ENCODE results near the gene FARP1. TPM values are rescaled to one million over a fixed set of nuclear protein-coding genes. Genes with fewer than 3 reads are reported as not detected.

Gene FARP1
- total and polyA plus RNA-seq, 2 of the 8 experiments (the other 6 are each of a cell fraction or from before 2014, with no cell fraction given), result 24.7 to 104 TPM

DNA sequence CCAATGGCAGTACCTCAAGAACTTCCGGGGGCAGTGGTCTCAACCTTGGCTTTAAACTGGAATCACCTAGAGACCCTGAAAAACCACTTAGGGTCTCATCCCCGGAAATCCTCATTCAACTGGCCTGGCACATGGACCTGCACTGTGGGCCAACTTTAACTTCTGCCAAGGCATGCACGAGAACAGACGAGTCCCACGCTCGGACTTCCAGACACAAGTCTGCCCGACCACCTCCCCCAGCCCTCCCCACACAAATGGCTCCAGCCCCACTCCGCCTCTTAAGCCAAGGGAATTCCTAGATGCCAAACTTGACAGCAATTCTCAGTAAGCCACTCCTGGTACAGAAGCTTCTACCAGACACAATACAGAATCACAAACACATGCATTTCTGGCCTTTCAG, 320.1 kb downstream of the FARP1 start (continued):
- TF ChIP-seq, protein P1, sequence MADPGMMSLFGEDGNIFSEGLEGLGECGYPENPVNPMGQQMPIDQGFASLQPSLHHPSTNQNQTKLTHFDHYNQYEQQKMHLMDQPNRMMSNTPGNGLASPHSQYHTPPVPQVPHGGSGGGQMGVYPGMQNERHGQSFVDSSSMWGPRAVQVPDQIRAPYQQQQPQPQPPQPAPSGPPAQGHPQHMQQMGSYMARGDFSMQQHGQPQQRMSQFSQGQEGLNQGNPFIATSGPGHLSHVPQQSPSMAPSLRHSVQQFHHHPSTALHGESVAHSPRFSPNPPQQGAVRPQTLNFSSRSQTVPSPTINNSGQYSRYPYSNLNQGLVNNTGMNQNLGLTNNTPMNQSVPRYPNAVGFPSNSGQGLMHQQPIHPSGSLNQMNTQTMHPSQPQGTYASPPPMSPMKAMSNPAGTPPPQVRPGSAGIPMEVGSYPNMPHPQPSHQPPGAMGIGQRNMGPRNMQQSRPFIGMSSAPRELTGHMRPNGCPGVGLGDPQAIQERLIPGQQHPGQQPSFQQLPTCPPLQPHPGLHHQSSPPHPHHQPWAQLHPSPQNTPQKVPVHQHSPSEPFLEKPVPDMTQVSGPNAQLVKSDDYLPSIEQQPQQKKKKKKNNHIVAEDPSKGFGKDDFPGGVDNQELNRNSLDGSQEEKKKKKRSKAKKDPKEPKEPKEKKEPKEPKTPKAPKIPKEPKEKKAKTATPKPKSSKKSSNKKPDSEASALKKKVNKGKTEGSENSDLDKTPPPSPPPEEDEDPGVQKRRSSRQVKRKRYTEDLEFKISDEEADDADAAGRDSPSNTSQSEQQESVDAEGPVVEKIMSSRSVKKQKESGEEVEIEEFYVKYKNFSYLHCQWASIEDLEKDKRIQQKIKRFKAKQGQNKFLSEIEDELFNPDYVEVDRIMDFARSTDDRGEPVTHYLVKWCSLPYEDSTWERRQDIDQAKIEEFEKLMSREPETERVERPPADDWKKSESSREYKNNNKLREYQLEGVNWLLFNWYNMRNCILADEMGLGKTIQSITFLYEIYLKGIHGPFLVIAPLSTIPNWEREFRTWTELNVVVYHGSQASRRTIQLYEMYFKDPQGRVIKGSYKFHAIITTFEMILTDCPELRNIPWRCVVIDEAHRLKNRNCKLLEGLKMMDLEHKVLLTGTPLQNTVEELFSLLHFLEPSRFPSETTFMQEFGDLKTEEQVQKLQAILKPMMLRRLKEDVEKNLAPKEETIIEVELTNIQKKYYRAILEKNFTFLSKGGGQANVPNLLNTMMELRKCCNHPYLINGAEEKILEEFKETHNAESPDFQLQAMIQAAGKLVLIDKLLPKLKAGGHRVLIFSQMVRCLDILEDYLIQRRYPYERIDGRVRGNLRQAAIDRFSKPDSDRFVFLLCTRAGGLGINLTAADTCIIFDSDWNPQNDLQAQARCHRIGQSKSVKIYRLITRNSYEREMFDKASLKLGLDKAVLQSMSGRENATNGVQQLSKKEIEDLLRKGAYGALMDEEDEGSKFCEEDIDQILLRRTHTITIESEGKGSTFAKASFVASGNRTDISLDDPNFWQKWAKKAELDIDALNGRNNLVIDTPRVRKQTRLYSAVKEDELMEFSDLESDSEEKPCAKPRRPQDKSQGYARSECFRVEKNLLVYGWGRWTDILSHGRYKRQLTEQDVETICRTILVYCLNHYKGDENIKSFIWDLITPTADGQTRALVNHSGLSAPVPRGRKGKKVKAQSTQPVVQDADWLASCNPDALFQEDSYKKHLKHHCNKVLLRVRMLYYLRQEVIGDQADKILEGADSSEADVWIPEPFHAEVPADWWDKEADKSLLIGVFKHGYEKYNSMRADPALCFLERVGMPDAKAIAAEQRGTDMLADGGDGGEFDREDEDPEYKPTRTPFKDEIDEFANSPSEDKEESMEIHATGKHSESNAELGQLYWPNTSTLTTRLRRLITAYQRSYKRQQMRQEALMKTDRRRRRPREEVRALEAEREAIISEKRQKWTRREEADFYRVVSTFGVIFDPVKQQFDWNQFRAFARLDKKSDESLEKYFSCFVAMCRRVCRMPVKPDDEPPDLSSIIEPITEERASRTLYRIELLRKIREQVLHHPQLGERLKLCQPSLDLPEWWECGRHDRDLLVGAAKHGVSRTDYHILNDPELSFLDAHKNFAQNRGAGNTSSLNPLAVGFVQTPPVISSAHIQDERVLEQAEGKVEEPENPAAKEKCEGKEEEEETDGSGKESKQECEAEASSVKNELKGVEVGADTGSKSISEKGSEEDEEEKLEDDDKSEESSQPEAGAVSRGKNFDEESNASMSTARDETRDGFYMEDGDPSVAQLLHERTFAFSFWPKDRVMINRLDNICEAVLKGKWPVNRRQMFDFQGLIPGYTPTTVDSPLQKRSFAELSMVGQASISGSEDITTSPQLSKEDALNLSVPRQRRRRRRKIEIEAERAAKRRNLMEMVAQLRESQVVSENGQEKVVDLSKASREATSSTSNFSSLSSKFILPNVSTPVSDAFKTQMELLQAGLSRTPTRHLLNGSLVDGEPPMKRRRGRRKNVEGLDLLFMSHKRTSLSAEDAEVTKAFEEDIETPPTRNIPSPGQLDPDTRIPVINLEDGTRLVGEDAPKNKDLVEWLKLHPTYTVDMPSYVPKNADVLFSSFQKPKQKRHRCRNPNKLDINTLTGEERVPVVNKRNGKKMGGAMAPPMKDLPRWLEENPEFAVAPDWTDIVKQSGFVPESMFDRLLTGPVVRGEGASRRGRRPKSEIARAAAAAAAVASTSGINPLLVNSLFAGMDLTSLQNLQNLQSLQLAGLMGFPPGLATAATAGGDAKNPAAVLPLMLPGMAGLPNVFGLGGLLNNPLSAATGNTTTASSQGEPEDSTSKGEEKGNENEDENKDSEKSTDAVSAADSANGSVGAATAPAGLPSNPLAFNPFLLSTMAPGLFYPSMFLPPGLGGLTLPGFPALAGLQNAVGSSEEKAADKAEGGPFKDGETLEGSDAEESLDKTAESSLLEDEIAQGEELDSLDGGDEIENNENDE (IDR thresholded peaks at IDR 0.05; ENCODE audit: insufficient replicate concordance, low read length), result no peak
- TF ChIP-seq NANOG (IDR thresholded peaks at IDR 0.05; ENCODE audit: insufficient read depth, low read depth, low read length, poor library complexity, severe bottlenecking), result no peak
- no peak for TF ChIP-seq PHF8 (conservative IDR thresholded peaks at IDR 0.05; ENCODE audit: low read depth, low read length)
- TF ChIP-seq KDM1A (IDR thresholded peaks at IDR 0.05; ENCODE audit: borderline replicate concordance, low read length), result no peak
- TF ChIP-seq, protein P2, sequence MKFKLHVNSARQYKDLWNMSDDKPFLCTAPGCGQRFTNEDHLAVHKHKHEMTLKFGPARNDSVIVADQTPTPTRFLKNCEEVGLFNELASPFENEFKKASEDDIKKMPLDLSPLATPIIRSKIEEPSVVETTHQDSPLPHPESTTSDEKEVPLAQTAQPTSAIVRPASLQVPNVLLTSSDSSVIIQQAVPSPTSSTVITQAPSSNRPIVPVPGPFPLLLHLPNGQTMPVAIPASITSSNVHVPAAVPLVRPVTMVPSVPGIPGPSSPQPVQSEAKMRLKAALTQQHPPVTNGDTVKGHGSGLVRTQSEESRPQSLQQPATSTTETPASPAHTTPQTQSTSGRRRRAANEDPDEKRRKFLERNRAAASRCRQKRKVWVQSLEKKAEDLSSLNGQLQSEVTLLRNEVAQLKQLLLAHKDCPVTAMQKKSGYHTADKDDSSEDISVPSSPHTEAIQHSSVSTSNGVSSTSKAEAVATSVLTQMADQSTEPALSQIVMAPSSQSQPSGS (IDR thresholded peaks at IDR 0.05; ENCODE audit: low read length), result no peak

All from H1 (cell line).